HG03469 (cell line): ENCODE measurements around the gene PRKCA.

Experiments used
- ATAC-seq: cut with Tn5 transposase; IDR thresholded peaks from one replicate; pipeline ENCODE4 v1.9.1; 2021; ENCODE audit warnings: mild to moderate bottlenecking, moderate library complexity, moderate number of reproducible peaks; ENCODE audit not compliant: unreplicated experiment

PRKCA gene

GRCh38 chr17:66750781-66751543 is 448.5 kb downstream of the PRKCA start:
- ATAC-seq: no peak

- no peak for ATAC-seq
Measured at GRCh38 chr17:66751771-66752170, 449.4 kb downstream of the PRKCA start.

- no peak for ATAC-seq
Measured at GRCh38 chr17:66752411-66752810, 450.0 kb downstream of the PRKCA start.

GRCh38 chr17:66753126-66753920 is 450.9 kb downstream of the PRKCA start:
- no peak for ATAC-seq

GRCh38 chr17:66755101-66755943 is 452.9 kb downstream of the PRKCA start:
- no peak for ATAC-seq

- no peak for ATAC-seq
Measured at GRCh38 chr17:66755944-66756290, 453.5 kb downstream of the PRKCA start.

GRCh38 chr17:66760324-66760723 is 457.9 kb downstream of the PRKCA start:
- no peak for ATAC-seq

GRCh38 chr17:66762276-66762675 is 459.9 kb downstream of the PRKCA start:
- ATAC-seq: no peak

- no peak for ATAC-seq
Measured at GRCh38 chr17:66763056-66763455, 460.6 kb downstream of the PRKCA start.

GRCh38 chr17:66764506-66764905 is 462.1 kb downstream of the PRKCA start:
- no peak for ATAC-seq

GRCh38 chr17:66767154-66767933 is 464.9 kb downstream of the PRKCA start:
- ATAC-seq: no peak

- no peak for ATAC-seq
Measured at GRCh38 chr17:66769911-66770310, 467.5 kb downstream of the PRKCA start.

GRCh38 chr17:66772148-66772812 is 469.9 kb downstream of the PRKCA start:
- no peak for ATAC-seq

- no peak for ATAC-seq
Measured at GRCh38 chr17:66775271-66775670, 472.9 kb downstream of the PRKCA start.

- no peak for ATAC-seq
Measured at GRCh38 chr17:66775881-66776400, 473.5 kb downstream of the PRKCA start.

GRCh38 chr17:66776999-66777688 is 474.7 kb downstream of the PRKCA start:
- ATAC-seq: no peak

- no peak for ATAC-seq
Measured at GRCh38 chr17:66777689-66778225, 475.3 kb downstream of the PRKCA start.

GRCh38 chr17:66778531-66779236 is 476.3 kb downstream of the PRKCA start:
- ATAC-seq: no peak
